ENCODE results near the gene RPS29. TPM values are rescaled to one million over a fixed set of nuclear protein-coding genes. Genes with fewer than 3 reads are reported as not detected.
"Not testable (repeated sequence)": the region's sequence is repeated elsewhere in the genome, so short reads cannot be mapped to it uniquely, and the experiment has no call there.

The RPS29 gene
- total RNA-seq, 1 experiment from 2014 or later, result 866 TPM

GRCh38 chr14:49586673-49587460 is 687 bp upstream of the RPS29 start:
- DNase-seq (ENCODE audit: low read depth, low spot score) (peak; percentile 74), ATAC-seq (peak; percentile 55)
- intact Hi-C loops (cut with micrococcal nuclease; ENCODE audit: unreplicated experiment) (no loop called here), in situ Hi-C loops (cut with HindIII; ENCODE audit: low pct_unique_long_range_greater_than_20kb, low sequenced_read_pairs) (no loop called here)
- H3K27me3 ChIP-seq (ENCODE audit: control insufficient read depth, insufficient read depth, low read length), result no peaks in the 10 kb centered on the region
- POLR2A ChIA-PET, result no interaction called here
- H3K36me3 ChIP-seq (ENCODE audit: control insufficient read depth, insufficient read depth, low read length), result peaks cover 21% of the 10 kb centered on the region
- no TSS peak for BruUV-seq (replicated peaks)
- H3K9me3 ChIP-seq (ENCODE audit: control insufficient read depth, insufficient read depth, low read depth, low read length), result no peaks in the 10 kb centered on the region
- H3K4me3 ChIP-seq (ENCODE audit: low read depth in 2 of 2, low read length in 2 of 2), result peak overlapping the region; percentile 92 to 93
- TF ChIP-seq REST (IDR thresholded peaks at IDR 0.05; ENCODE audit: insufficient read depth in 1 of 2, low read depth in 2 of 2, low read length in 1 of 2) (no peak), CTCF (IDR thresholded peaks at IDR 0.05) (peak; percentile 80; the same call in 1 of the 2 replicates), TCF7L2 (IDR thresholded peaks at IDR 0.05; ENCODE audit: low read depth, low read length) (no peak)
- peak overlapping the region; percentile 70 for H3K27ac ChIP-seq (ENCODE audit: low read length)
- H3K4me1 ChIP-seq (ENCODE audit: control insufficient read depth, insufficient read depth, low read length), result peaks cover 15% of the 10 kb centered on the region
- CTCF ChIA-PET, result interaction anchor here (1.0 to 1.3 kb wide), 2 partner anchors 8 to 125 kb away, joined by 4 read pairs; no protein-coding TSS in a partner anchor

- Histone ChIP-seq H3K36me3 (ENCODE audit: control insufficient read depth, insufficient read depth, low read length) (peaks cover 21% of the 10 kb centered on the region), H3K4me3 (ENCODE audit: low read depth in 2 of 2, low read length in 2 of 2) (peak overlapping the region; percentile 92 to 93), H3K27ac (ENCODE audit: low read length) (peak overlapping the region; percentile 95), H3K4me1 (ENCODE audit: control insufficient read depth, insufficient read depth, low read length) (peaks cover 15% of the 10 kb centered on the region)
- intact Hi-C loops (cut with micrococcal nuclease; ENCODE audit: unreplicated experiment); DNase-seq (ENCODE audit: low read depth, low spot score); H3K27me3 ChIP-seq (ENCODE audit: control insufficient read depth, insufficient read depth, low read length); H3K9me3 ChIP-seq (ENCODE audit: control insufficient read depth, insufficient read depth, low read depth, low read length); in situ Hi-C loops (cut with HindIII; ENCODE audit: low pct_unique_long_range_greater_than_20kb, low sequenced_read_pairs); BruUV-seq (replicated peaks); ATAC-seq; CTCF ChIA-PET: not testable (repeated sequence)
- POLR2A ChIA-PET, result interaction anchor here (0.6 to 0.7 kb wide), 3 partner anchors 8 to 861 kb away, joined by 3 to 4 read pairs (median 3); no protein-coding TSS in a partner anchor
Measured at GRCh38 chr14:49584981-49585640, 1.1 kb downstream of the RPS29 start.

GRCh38 chr14:49584058-49584457 is 2.1 kb downstream of the RPS29 start:
- ChIA-PET POLR2A (interaction anchor here (0.6 kb wide), 1 partner anchor 138 kb away, joined by 6 read pairs; no protein-coding TSS in a partner anchor), CTCF (no interaction called here)
- in situ Hi-C loops (cut with HindIII; ENCODE audit: low pct_unique_long_range_greater_than_20kb, low sequenced_read_pairs) (no loop called here), intact Hi-C loops (cut with micrococcal nuclease; ENCODE audit: unreplicated experiment) (no loop called here)
- Histone ChIP-seq H3K4me1 (ENCODE audit: control insufficient read depth, insufficient read depth, low read length) (peaks cover 15% of the 10 kb centered on the region), H3K27me3 (ENCODE audit: control insufficient read depth, insufficient read depth, low read length) (no peaks in the 10 kb centered on the region), H3K27ac (ENCODE audit: low read length) (peak overlapping the region; percentile 95), H3K36me3 (ENCODE audit: control insufficient read depth, insufficient read depth, low read length) (peaks cover 21% of the 10 kb centered on the region), H3K9me3 (ENCODE audit: control insufficient read depth, insufficient read depth, low read depth, low read length) (no peaks in the 10 kb centered on the region), H3K4me3 (ENCODE audit: low read depth in 2 of 2, low read length in 2 of 2) (peak overlapping the region; percentile 92 to 93)
- TF ChIP-seq POLR2AphosphoS5 (IDR thresholded peaks at IDR 0.05; ENCODE audit: low read depth, low read length) (no peak), CTCF (IDR thresholded peaks at IDR 0.05) (no peak), TCF7L2 (IDR thresholded peaks at IDR 0.05; ENCODE audit: low read depth, low read length) (no peak), REST (IDR thresholded peaks at IDR 0.05; ENCODE audit: insufficient read depth in 1 of 2, low read depth in 2 of 2, low read length in 1 of 2) (no peak), SIN3A (IDR thresholded peaks at IDR 0.05; ENCODE audit: borderline replicate concordance, insufficient read depth, low read depth, low read length) (no peak)
- ATAC-seq, result no peak
- no TSS peak for BruUV-seq (replicated peaks)
- DNase-seq (ENCODE audit: low read depth, low spot score), result no peak

All from Panc1 (cell line).